COLO829 (cell line): Measurements from ENCODE around the gene PREX1.

Source experiments
- DNase-seq: peaks from one replicate; pipeline ENCODE4 v3.0.0; 2012; ENCODE audit warnings: low spot score

The PREX1 gene

GRCh38 chr20:48751871-48752270 is 75.9 kb downstream of the PREX1 start:
- DNase-seq: no peak

GRCh38 chr20:48750941-48751635 is 76.7 kb downstream of the PREX1 start:
- no peak for DNase-seq

DNA sequence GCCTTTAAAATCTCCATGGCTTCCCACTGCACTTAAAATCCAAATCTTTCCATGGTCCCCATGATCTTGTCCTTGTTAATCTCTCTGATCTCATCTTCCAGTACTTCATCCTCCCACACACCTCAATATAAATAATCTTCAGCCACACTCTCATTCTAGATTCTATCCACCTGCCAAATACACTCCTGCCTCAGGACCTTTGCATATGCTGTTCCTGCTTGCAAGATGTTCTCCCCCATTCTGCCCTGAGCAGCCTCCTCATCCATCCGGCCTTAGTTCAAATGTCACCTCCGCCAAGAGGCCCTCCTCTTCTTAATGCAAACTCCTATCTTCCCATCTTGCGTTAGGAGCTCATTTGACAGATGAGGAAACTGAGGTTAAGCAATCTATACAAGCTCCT is 77.4 kb downstream of the PREX1 start:
- DNase-seq: no peak

DNA sequence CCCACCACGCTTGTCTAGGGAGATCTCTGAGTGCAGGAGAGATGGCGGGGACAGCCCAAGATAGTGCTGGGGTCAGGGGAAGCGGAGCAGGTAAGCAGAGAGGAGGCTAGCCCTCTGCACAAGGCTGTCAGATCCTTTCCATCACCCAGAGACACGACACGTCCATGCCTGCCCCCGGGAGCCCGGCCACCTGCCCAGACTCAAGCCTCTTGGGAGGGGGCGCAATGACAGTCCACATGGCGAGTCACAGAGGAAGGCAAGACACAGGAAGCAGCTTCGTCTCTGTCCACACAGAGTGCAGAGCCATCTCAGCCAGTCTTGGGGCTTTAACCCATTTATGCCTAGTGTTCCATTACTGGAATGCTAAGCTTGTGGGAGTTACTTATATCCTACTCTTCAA is 78.4 kb downstream of the PREX1 start:
- DNase-seq: no peak

DNA sequence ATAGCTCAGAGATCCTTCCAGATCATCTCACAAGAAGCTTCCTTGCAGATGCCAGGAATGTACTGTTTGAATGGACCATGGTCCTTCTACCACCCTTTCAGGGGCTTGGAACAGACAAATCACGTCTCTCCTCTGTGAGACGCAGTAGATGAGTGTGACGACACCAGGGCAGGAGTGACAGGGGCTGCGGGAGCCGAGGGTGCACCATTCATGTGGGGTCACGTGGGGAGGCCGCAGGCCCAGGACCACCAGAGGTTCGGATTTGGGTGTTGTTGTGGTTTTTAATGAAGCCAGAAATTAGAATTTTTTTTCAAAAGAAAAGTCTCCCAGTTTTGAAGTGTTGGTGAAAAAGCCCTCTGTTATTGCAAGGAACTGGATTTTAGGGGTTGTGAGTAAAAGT is 79.2 kb downstream of the PREX1 start:
- no peak for DNase-seq

GRCh38 chr20:48747840-48748414 is 79.9 kb downstream of the PREX1 start:
- no peak for DNase-seq

- DNase-seq: no peak
These were observed 82.5 kb downstream of the PREX1 start for GRCh38 chr20:48745330-48745729.

DNA sequence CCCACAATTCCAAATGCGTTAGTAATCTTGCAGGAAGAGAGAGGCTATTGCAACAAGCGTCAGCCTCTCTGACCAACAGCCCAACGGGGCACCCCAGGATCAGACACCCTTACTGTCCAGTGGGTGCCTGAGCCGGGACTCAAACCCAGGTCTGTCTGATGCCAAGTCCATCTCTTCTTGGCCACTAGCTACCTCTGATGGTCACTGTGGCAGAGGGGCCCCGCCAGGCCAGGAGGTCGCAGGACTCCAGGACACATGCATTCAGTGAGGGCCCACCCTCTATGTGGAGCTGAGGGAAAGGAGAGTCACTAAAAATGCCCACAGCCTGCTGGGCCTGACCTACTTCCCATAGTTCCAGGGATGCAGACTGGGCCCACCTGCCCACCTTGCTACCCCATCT is 83.3 kb downstream of the PREX1 start:
- no peak for DNase-seq

GRCh38 chr20:48743807-48744206 is 84.0 kb downstream of the PREX1 start:
- DNase-seq: no peak

DNA sequence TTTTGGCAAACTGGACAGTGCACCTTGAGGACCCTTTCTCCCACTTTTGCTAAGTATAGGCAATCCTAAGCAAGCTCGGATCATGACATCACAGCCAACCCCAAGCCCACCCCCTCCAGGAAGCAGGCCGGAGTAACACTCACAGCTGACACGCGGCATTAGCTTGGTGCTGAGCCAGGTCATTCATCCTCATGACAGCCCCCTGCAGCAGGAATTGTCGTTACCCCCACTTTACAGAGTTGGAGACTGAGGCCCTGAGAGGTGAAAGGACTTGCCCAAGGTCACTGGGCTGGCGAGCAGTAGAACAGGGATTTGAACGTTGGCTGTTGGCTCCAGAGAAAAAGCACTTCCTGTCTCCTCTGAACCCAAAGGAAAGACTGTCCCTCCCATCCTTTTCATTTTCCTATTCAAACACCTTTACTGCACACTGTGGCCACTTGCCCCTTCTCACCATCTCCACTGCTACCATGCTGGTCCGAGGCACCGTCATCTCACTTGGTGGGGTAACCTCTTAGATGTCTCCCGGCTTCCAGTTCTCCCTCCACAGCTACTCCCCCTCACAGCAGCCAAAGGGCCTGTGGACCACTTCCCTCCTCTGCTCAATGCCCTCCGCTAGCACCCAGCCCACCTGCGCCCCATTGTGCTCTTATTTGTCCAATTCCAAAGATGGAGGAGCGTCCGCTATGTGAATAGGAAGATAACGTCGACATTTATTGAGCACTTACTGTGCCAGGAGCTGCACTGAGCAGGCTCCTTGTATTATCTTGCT is 84.7 kb downstream of the PREX1 start:
- DNase-seq: no peak

DNA sequence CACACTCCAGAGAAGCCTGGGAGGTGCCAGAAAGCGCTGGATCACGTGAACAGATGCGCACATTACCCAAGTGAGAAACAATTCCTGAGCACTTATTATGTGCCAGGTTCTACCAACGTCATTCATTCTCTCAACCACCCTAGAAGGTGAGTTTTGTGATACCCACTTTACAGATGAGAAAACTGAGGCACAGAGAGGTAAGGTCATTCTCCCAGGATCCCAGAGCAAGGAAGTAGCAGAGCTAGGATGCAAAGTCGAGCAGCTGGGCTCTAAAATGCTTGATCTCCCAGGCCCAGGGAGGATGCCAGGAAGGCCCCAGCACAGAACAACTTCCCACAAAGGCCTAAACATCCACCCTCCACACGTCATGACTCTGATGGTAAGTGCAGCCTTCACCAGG is 85.6 kb downstream of the PREX1 start:
- DNase-seq: no peak

- no peak for DNase-seq
These were observed 86.1 kb downstream of the PREX1 start for GRCh38 chr20:48741669-48742068.

GRCh38 chr20:48740712-48741111 is 87.1 kb downstream of the PREX1 start:
- no peak for DNase-seq

DNA sequence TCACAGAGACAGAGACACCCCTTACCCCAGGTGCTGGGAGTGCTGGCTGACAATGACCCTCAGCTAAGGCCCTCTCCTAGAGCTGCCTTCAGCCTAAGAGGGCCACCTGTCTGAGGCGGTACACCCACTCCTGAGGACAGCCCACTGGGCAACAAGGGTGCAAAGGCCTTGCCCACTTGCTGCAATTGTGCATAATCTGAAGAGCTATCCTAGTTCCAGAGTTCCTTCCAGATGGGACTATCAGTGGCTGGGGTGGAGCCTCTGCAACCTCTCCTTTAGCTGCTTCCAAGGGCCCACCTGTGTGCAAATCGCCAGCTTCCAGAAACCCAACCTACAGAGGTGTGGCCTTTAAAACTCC is 87.5 kb downstream of the PREX1 start:
- DNase-seq: no peak

GRCh38 chr20:48739395-48740291 is 88.2 kb downstream of the PREX1 start:
- DNase-seq: no peak

GRCh38 chr20:48738399-48739304 is 89.1 kb downstream of the PREX1 start:
- DNase-seq: no peak

DNA sequence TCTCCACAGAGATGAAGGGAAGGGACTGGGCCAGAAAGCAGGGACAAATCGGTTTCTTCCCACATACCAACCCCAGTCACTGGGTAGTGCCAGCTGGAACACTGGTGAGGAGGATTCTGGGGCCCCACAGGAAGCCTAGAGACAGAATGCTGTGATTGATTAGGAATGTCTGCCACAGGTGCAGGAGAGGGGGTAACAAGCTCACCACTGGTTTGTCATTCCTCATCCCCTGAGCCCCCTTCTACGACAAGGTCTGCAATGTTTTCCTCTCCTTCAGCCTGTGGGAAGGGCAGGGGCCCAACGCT is 89.8 kb downstream of the PREX1 start:
- no peak for DNase-seq

DNA sequence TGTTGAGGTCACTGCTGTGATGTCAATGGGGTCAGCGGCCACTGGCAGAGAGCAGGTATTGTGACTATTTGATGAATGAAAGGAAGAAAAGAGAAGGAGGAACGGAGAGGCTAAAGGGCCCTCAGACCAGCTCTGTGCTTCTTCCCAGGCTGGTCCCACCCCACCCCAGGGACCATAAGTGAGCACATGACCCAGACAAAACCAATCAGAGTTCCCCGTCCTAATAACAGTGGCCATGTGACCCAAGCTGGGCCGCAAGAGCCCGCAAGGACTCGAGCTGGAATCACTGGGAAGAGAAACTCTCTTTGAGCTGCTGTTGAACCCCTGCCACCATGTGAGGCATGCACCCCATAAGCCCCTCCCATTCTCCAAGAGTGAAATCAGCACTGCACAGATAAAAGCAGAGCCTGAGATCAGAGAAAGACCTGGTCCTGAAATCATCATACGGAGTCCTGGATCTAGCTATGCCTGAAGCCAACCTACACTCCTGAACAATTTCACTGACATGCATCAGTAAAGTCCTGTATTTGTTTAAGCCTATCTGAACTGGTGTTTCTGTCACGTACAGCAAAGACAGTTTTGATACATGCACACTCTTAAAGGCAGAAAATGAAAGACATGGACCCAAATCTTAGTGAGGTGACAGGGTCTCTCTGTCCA is 90.2 kb downstream of the PREX1 start:
- no peak for DNase-seq

GRCh38 chr20:48736636-48737035 is 91.2 kb downstream of the PREX1 start:
- no peak for DNase-seq

DNA sequence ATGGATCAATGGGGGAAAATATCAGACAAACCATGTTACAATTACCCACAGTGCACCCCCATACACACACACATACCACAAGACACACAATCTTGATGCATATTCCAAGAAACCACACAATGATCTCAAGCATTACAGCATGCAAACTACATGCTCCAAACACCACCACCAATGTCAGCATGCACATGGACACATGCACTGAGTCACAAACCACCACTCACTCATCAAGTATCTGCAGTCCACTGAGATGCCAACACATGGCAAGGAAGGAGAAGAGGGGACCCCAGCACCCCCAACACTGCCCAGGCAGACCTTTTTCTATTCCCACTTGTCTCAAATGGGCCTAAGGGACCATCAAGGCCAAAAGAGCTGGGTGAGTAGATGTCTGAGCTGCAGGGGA is 91.6 kb downstream of the PREX1 start:
- DNase-seq: no peak

GRCh38 chr20:48735112-48735511 is 92.7 kb downstream of the PREX1 start:
- DNase-seq: no peak
